T-helper 1 cell treated with Interleukin-12 subunit alpha and Interleukin-12 subunit beta and Interleukin-4 antibody, amounts not matched to agents 30 μg/mL and 1 μg/mL, for 36 hours (primary cell): ENCODE measurements around the gene CRTC1.
"Not testable (repeated sequence)": the region's sequence is repeated elsewhere in the genome, so short reads cannot be mapped to it uniquely, and the experiment has no call there.

ENCODE experiments used
- H3K27ac Mint-ChIP-seq: one replicate; pipeline ENCODE4 v1.8.0; 2021; ENCODE audit warnings: mild to moderate bottlenecking, mixed read lengths
- H3K27me3 Mint-ChIP-seq: one replicate; pipeline ENCODE4 v1.8.0; 2021; ENCODE audit warnings: low read depth, mixed read lengths
- H3K36me3 Mint-ChIP-seq: one replicate; pipeline ENCODE4 v1.8.0; 2021; ENCODE audit warnings: low read depth, mixed read lengths
- H3K4me1 Mint-ChIP-seq: one replicate; pipeline ENCODE4 v1.8.0; 2021; ENCODE audit warnings: low read depth, mixed read lengths
- H3K4me3 Mint-ChIP-seq: one replicate; pipeline ENCODE4 v1.8.0; 2021; ENCODE audit warnings: mild to moderate bottlenecking, moderate library complexity, mixed read lengths
- H3K9me3 Mint-ChIP-seq: one replicate; pipeline ENCODE4 v1.8.0; 2021; ENCODE audit warnings: mixed read lengths

Gene CRTC1

DNA sequence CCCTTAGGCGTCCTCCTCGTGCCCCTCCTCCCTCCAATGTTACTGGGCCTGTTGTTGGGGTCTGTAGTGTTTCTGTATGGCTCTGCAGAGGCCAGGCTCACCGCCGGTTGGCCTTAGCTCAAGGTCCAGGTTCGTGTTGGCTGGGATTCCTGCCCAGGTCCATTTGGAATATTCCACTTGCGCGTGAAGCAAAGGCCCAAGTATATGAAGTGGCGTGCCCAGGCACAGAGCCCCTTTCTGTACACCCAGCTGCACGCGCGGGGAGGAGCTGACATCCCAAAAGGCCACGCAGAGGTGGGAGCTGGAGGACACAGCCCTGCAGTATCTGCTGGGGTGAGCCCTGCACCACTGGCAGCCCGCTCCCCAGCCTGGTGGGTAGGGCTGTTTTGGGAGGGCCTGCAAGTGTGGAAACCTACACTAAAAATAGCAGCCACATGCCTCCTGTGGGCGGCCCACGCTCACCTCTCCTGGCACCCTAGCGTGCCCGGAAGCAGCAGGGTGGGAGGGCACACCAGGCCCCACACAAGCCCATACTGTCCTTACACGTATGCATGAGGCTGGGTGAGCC, 30.2 kb downstream of the CRTC1 start:
- no peaks in the 10 kb centered on the region for H3K36me3 Mint-ChIP-seq
- H3K9me3 Mint-ChIP-seq: no peaks in the 10 kb centered on the region
- H3K27me3 Mint-ChIP-seq: no peaks in the 10 kb centered on the region
- H3K4me1 Mint-ChIP-seq: peaks cover 4% of the 10 kb centered on the region
- H3K4me3 Mint-ChIP-seq: no peak overlapping the region
- no peak overlapping the region for H3K27ac Mint-ChIP-seq

DNA sequence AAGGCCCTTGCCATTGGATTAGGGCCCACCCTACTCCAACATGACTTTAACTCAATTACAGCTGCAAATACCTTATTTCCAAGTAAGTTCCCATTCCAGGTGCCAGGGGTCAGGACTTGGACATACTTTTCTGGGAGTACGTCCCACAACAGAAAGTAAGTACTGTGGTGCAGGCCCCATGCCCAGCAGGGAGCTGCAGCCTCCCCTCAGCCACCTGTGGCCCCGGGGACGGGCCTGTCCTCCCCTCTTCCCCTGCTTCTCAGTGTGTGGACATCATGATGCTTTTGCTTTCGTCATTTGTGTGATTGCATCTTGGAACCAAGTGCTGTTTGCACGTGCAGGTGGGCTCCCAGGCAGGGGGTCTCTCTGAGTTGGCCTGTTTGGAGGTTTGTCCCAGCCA, 31.9 kb downstream of the CRTC1 start:
- no peak overlapping the region for H3K27ac Mint-ChIP-seq
- H3K9me3 Mint-ChIP-seq: no peaks in the 10 kb centered on the region
- H3K27me3 Mint-ChIP-seq: no peaks in the 10 kb centered on the region
- H3K4me1 Mint-ChIP-seq: peaks cover 4% of the 10 kb centered on the region
- no peak overlapping the region for H3K4me3 Mint-ChIP-seq
- no peaks in the 10 kb centered on the region for H3K36me3 Mint-ChIP-seq

DNA sequence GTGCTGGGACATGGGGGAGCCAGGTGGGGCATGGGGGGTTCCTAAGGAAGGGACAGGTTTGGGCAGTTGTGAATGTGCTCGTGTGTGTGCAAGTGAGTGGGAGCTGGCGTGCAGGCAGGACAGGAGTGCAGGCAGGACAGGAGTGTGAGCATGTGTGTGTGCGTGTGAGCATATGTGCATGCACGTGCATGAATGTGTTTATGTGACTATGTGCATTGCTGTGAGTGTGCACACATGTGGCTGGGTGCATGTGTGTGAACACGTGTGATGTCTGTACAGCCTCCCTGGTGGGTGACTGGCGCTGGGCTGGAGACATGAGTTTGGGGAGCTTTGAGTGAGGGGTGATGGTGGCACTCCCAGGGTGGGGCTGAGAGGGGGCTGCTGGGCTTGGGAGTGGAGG, 33.4 kb downstream of the CRTC1 start:
- Mint-ChIP-seq H3K27me3 (no peaks in the 10 kb centered on the region), H3K27ac (no peak overlapping the region), H3K9me3 (no peaks in the 10 kb centered on the region), H3K36me3 (no peaks in the 10 kb centered on the region), H3K4me1 (peaks cover 4% of the 10 kb centered on the region), H3K4me3 (no peak overlapping the region)

DNA sequence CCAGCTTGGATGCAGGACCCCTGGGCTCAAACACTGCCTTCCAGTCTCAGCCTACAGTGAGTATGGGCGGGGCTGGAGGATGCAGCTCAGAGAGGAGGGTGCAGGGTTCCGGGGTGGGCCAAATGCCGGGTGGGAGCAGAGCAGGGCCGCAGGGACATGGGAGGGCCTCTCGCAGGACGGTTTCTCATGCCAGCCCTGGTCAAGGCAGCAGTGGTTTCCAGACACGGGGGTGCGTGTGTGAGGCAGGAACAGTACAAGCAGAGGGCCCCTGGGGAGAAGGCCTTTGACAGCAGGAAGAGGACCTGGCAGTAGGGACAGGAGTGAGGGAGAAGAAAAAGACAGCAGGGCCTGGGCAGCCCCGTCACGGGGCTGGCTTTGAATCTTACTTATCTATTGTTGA, 34.1 kb downstream of the CRTC1 start:
- peaks cover 4% of the 10 kb centered on the region for H3K4me1 Mint-ChIP-seq
- H3K9me3 Mint-ChIP-seq: no peaks in the 10 kb centered on the region
- no peaks in the 10 kb centered on the region for H3K27me3 Mint-ChIP-seq
- H3K27ac Mint-ChIP-seq: no peak overlapping the region
- H3K4me3 Mint-ChIP-seq: no peak overlapping the region
- H3K36me3 Mint-ChIP-seq: no peaks in the 10 kb centered on the region

GRCh38 chr19:18718015-18718526, 34.6 kb downstream of the CRTC1 start:
- no peaks in the 10 kb centered on the region for H3K27me3 Mint-ChIP-seq
- H3K27ac Mint-ChIP-seq: no peak overlapping the region
- H3K4me3 Mint-ChIP-seq: no peak overlapping the region
- no peaks in the 10 kb centered on the region for H3K9me3 Mint-ChIP-seq
- no peaks in the 10 kb centered on the region for H3K36me3 Mint-ChIP-seq
- H3K4me1 Mint-ChIP-seq: peaks cover 4% of the 10 kb centered on the region

DNA sequence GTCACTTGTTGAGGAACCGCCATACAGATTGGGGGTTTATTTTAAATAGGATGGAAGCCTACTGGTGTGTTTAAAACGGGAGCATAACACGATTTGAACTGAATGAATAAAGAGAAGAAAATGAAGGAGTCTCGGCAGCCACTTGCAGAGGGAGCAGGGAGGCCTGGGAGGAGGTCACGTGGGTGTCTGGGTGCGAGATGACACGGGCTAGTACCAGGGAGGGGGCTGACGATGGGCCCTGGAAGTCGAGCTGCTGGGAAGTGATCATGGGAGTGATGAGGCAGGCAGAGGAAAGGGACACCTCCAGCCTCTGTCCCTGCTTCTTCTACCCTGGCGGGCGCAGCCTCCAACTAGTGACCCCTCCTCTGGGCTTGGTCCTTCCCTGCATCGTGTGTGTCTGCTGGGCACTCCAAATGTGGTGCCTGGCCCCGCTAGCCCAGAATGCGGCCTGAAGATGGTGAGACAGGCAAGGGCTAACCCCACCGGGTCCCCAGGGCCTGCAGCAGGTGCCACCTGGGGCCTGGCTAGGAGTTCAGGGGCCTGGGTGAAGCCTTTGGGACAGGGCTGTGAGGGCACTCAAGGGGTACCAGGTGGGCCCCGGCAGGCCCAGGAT, 35.5 kb downstream of the CRTC1 start:
- H3K4me1 Mint-ChIP-seq: peaks cover 4% of the 10 kb centered on the region
- H3K4me3 Mint-ChIP-seq: no peak overlapping the region
- no peak overlapping the region for H3K27ac Mint-ChIP-seq
- H3K36me3 Mint-ChIP-seq: no peaks in the 10 kb centered on the region
- no peaks in the 10 kb centered on the region for H3K27me3 Mint-ChIP-seq
- no peaks in the 10 kb centered on the region for H3K9me3 Mint-ChIP-seq

DNA sequence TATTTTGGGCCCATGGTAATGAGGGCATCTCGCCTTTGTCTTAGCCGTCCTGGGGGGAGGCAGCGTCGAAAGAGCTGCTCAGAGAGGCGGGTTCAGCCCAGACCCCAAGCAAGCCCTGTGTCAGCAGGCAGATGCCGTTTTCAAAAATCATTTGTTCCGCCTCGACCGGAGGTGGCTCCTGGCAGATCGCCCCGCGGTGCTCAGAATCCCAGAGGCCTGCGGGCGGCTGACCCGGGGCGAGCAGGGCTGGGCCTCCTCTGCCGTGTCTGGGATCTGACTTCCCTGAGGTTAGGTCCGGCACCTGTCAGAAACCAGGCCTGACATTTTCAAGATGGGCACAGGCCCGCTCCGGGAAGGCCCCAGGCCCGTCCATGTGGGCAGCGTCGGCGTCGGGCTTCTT, 36.1 kb downstream of the CRTC1 start:
- no peaks in the 10 kb centered on the region for H3K9me3 Mint-ChIP-seq
- no peaks in the 10 kb centered on the region for H3K27me3 Mint-ChIP-seq
- no peak overlapping the region for H3K4me3 Mint-ChIP-seq
- H3K4me1 Mint-ChIP-seq: peaks cover 4% of the 10 kb centered on the region
- no peaks in the 10 kb centered on the region for H3K36me3 Mint-ChIP-seq
- no peak overlapping the region for H3K27ac Mint-ChIP-seq

GRCh38 chr19:18723871-18724377, 40.4 kb downstream of the CRTC1 start:
- Mint-ChIP-seq H3K36me3 (no peaks in the 10 kb centered on the region), H3K27ac (no peak overlapping the region), H3K4me1 (no peaks in the 10 kb centered on the region), H3K9me3 (no peaks in the 10 kb centered on the region), H3K4me3 (no peak overlapping the region), H3K27me3 (no peaks in the 10 kb centered on the region)

- H3K4me3 Mint-ChIP-seq: no peak overlapping the region
- H3K27me3 Mint-ChIP-seq: no peaks in the 10 kb centered on the region
- no peaks in the 10 kb centered on the region for H3K36me3 Mint-ChIP-seq
- peaks cover under 1% of the 10 kb centered on the region for H3K4me1 Mint-ChIP-seq
- H3K27ac Mint-ChIP-seq: no peak overlapping the region
- H3K9me3 Mint-ChIP-seq: no peaks in the 10 kb centered on the region
Measured at GRCh38 chr19:18725841-18726770, 42.6 kb downstream of the CRTC1 start.

DNA sequence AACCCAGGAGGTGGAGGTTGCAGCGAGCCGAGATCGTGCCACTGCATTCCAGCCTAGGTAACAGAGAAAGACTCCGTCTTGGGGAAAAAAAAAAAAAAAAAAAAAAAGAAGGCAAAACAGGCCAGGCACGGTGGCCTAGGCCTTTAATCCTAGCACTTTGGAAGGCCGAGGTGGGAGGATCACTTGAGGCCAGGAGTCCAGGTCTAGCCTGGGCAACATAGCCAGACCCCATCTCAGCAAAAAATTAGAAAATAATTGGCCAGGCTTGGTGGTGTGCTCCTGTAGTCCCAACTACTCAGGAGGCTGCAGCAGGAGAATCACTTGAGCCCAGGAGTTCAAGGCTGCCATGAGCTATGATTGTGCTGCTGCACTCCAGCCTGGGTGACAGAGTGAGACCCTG, 43.4 kb downstream of the CRTC1 start:
- H3K27me3 Mint-ChIP-seq: no peaks in the 10 kb centered on the region
- peaks cover 3% of the 10 kb centered on the region for H3K4me1 Mint-ChIP-seq
- no peak overlapping the region for H3K27ac Mint-ChIP-seq
- H3K9me3 Mint-ChIP-seq: no peaks in the 10 kb centered on the region
- H3K4me3 Mint-ChIP-seq: no peak overlapping the region
- H3K36me3 Mint-ChIP-seq: no peaks in the 10 kb centered on the region

DNA sequence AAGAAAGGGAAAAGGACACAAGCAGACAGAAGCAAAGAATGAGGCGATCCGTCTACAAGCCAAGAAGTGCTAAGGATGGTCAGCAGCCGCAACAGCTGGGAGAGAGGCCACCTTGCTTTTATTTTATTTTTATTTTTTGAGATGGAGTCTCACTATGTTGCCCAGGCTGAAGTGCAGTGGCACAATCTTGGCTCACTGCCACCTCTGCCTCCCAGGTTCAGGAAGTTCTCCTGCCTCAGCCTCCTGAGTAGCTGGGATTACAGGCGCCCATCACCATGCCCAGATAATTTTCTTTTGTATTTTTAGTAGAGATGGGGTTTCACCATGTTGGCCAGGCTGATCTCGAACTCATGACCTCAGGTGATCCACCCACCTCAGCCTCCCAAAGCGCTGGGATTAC, 44.1 kb downstream of the CRTC1 start:
- H3K27me3 Mint-ChIP-seq, H3K4me3 Mint-ChIP-seq, H3K27ac Mint-ChIP-seq, H3K9me3 Mint-ChIP-seq, H3K4me1 Mint-ChIP-seq, H3K36me3 Mint-ChIP-seq: not testable (repeated sequence)

GRCh38 chr19:18729933-18730530, 46.6 kb downstream of the CRTC1 start:
- no peak overlapping the region for H3K4me3 Mint-ChIP-seq
- H3K4me1 Mint-ChIP-seq: peaks cover 3% of the 10 kb centered on the region
- H3K27ac Mint-ChIP-seq: no peak overlapping the region
- H3K36me3 Mint-ChIP-seq: no peaks in the 10 kb centered on the region
- H3K27me3 Mint-ChIP-seq: no peaks in the 10 kb centered on the region
- H3K9me3 Mint-ChIP-seq: no peaks in the 10 kb centered on the region

GRCh38 chr19:18730885-18731513, 47.5 kb downstream of the CRTC1 start:
- Mint-ChIP-seq H3K4me1 (peaks cover 3% of the 10 kb centered on the region), H3K27me3 (no peaks in the 10 kb centered on the region), H3K27ac (no peak overlapping the region), H3K36me3 (no peaks in the 10 kb centered on the region), H3K9me3 (no peaks in the 10 kb centered on the region), H3K4me3 (no peak overlapping the region)

GRCh38 chr19:18731562-18732008, 48.1 kb downstream of the CRTC1 start:
- Mint-ChIP-seq H3K36me3 (no peaks in the 10 kb centered on the region), H3K4me3 (no peak overlapping the region), H3K4me1 (peaks cover 3% of the 10 kb centered on the region), H3K27me3 (no peaks in the 10 kb centered on the region), H3K9me3 (no peaks in the 10 kb centered on the region), H3K27ac (no peak overlapping the region)
